Ureter (tissue), 1 donor: ENCODE results near the gene ZBTB47. TPM values are rescaled to one million over a fixed set of nuclear protein-coding genes. Genes with fewer than 3 reads are reported as not detected.

Source experiments
- DNase-seq: peaks from one replicate; pipeline ENCODE4 v3.0.0-alpha.2; 2020; ENCODE audit warnings: low spot score
- total RNA-seq: library from RNA; stranded (reverse); gene quantifications from one replicate; pipeline ENCODE4 v1.2.4, GENCODE V29; 2023
- donor health status: DM: yes; HTN: yes; CAD: no.

Gene ZBTB47
- total RNA-seq, 1 donor from 2014 or later: 32.1 TPM

- peak; percentile 18 for DNase-seq
These were observed 46.0 kb downstream of the ZBTB47 start for GRCh38 chr3:42699511-42699971.

DNA sequence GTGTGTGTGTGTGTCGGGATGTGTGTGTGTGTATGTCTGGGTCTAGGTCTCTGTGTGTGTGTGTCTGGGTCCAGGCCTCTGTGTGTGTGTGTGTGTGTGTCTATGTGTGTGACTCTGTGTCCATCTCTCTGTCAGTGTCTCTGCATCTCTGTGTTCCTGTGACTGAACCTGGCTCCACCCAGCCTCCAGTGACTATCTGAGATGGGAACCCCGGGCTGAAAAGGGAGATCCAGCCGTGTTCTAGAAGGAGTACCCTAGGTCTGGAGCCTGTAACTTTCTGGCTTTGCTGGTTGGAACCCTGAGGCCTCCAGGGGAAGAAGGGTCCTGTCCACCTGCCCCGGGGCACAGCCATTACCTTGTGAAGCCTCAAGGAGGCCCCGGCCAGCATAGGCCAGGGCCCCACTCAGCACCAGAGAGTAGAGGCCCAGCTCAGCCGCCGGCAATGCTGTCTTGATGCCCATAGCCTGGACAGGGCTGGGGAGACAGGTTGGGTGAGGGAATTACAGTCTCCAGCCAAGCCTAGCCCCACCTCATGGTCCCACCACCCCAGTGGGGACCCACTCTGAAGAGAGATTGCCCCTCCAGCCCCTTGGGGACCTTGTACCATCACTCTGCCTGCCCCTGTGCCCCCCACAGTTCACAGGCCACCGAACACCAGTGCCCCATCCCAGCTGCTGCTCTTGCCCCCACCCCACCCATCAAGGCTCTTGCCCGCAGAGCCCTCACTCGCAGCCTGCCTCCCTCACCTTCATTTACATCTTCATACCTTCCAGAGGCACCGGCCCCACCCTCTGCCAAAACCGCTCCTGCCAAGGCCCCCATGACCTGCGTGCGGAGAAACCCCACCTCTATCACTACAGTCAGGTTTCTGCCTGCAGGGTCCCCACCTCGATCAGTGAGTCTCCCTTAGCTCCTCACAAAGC, 47.1 kb downstream of the ZBTB47 start:
- peak; percentile 38 for DNase-seq

GRCh38 chr3:42701371-42702065, 48.0 kb downstream of the ZBTB47 start:
- peak; percentile 62 for DNase-seq

DNA sequence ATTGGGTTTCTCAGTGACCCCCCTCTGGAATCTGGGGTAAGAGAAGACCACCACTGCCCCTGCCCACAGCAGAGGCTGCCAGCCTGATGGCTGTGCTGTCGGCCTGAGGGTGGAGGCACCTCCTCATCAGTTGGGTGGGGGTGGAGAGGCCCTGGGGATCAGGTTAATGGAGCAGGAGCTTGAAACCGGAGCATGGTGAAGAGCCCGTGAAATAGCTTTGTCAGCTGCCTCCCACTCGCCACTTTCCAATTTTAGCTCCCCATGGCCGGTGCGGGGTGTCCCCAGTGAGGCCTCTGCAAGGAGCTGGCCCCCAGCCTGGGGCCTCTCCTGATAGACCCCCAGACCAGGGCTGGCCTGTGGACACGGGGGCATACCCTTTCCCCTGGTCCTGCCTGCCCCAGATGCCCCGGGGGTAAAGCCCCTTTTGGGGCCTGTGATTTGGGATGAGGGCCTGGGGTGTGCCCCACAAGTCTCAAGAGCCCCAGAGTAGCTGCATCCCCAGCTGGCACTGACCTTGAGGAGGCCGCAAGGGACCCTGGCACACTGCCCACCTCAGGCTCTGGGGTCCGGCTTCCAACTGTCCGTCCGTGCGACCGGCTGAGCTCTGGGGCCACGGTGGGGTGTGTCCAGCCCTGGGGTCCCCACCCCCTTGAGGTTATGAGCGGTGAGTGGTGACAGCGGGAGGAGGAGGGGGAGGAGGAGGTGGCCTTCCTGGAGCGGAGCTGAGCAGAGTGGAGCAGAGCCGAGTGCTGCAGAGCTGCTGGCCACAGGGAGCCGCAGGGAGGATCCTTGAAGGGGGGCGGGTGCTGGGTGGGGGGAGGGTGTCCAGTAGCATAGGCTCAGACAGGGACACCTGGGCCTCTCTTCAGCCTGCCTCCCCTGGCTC, 48.8 kb downstream of the ZBTB47 start, which contains the start of gene HHATL:
HHATL (minus strand) TSS at position 733 of the 886 bp plus-strand sequence. CDS start 1,972 bp downstream, outside the sequence.
- DNase-seq: peak; percentile 44

DNA sequence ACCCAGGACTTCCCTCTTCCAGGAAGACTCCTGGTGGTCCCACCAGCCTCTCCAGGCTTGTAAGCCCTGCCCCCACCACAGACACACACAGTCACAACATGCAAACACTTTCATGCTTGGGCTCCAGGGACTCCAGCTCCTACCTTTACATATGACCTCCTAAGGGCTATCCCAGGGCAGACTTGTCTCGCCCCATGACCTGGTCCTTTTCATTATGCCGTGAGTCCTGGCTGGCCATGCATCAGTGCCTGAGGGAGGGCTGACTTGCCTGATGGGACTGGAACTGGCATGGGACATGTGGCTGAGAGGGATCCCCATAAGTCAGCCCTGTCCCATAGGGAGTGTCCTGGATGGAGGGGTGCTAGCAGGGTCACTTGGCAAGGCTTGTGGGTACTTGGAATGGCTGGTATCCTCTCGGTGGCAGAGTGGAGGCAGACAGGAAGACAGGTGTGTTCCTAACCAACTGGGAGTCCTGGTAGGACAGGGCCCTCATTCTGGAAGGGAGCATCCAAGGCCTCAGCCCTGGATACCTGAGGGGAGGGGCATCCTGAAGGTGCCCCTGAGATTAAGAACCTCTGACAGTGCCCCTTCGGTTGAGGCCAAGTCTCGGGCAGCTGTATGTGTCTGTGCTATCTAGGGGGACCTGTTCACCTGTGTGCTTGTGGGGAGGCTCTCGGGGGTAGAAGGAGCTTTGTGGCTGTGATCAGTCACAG, 49.6 kb downstream of the ZBTB47 start:
- peak; percentile 36 for DNase-seq

- DNase-seq: peak; percentile 23
These were observed 50.2 kb downstream of the ZBTB47 start for GRCh38 chr3:42703695-42704025.

- DNase-seq: peak; percentile 38
These were observed 50.8 kb downstream of the ZBTB47 start for GRCh38 chr3:42704136-42704841.

DNA sequence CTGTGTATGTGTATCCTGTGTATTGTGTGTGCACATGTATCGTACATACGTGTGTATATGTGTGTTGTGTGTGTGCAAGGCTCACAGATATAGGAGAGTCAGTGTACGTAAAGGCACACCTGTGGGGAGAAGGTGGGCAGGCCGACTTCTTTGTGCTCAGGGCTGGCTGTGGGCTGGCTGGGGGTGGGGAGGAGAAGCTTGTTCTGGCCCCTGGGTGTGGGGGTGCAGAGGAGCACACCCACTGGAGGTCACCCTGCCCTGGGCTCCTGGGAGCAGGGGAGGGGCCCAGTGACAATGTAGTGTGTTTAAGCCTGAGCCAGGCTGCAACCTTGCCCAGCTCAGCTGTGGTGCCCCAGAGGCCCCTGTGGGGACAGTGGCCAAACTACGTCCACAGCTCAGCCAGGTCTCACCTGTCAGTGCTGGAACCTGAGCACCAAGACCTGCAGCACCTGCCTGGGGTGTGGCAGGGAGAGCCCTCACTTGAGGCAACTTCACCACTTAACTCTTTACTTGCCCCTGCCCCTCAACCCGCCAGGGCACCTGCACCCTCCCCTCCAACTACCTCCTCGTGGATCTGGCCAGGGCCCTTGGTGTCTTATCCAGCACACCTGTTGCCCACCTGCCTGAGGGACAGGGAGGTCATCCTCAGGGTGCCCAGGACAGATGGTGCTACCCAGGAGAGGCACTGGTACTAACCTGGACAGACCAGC, 51.7 kb downstream of the ZBTB47 start:
- peak; percentile 32 for DNase-seq

DNA sequence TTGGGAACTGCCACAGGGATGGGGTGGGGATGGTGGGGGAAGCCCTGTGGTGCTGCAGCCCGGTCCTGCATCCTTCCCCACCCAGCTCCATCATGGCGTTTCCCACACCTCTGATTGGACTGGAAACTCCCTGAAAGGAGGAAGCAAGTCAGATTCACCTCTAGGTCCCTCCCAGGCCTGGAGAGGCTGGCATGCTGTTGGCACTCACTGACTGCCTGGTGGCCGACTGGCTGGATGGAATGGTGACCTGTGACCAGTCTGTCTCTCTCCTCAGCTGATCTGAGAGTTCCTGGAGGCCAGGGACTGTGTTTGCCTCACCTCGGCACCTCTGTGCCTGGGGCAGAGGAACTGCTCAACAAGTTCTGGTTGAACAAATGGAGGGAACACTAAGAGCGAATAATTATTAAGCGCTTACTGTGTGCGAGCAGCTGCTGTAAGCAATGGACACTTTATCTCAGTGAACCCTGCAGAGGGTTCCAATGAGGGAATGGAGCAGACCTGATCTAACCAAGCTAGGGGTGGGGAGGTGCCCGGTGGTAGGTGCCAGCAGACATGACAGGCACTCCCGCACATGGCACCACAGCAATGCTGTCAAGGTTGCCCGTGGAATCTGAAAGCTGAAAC, 52.6 kb downstream of the ZBTB47 start:
- peak; percentile 38 for DNase-seq

GRCh38 chr3:42706721-42707619, 53.5 kb downstream of the ZBTB47 start:
- peak; percentile 23 for DNase-seq

DNA sequence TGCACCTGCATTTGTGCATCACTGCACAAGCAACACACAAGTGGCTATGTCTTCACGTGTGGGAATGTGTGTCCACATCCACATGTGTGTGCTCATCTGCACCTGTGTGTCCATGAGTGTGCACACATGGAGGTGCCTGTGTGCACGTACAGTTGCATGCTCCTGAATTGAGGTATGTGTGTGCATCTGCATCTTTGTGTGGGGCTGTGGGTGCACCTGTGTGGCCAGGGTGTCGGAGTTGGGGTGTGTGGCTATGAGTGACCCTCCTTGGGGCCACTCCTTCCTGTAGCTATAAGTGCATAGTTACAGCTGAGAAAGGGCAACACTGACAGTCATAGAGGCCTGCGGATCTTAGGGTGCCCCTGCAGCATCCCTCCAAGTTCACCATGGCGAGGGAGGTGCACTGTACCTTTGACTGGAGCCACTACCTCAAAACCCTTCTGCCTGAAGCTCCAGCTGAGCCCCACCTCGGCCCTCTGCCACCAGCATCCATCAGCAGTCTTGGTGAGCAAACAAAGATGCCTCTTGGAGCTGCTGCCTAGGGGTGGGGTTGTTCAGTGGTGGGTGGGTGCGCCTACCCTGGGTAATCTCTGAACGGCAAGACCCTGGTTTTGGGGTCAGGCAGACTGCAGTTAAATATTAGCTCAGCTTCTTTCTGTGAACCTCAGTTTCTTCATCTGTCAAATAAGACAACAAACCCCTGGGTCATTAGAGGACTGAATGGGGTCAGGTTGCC, 54.3 kb downstream of the ZBTB47 start:
- DNase-seq: peak; percentile 31

DNA sequence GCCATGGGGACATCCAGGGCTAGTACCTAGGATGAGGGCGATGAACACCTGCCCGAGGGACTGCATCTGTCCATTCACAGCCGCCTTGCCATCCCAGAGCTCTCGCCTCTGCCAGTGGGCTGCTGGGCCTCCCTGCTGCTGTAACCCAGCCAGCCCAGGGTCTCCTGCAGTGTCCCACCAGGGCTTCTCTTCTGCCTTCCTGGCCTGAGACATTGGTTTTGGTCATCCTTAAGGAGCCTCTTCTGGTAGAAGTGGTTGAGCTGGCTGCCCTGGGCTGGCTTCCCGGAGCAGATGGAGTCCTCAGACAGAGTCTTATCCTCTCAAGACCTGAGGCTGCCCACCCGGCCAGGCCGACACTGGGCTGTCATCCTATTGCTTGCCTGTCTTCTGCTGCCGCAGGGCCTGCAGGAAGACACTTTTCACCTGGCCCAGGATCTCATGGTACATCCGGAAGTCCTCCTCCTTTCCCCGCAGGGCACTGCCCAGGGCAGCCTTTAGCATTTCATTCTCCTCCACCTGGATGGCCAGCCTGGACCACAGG, 55.2 kb downstream of the ZBTB47 start:
- DNase-seq: peak; percentile 39

GRCh38 chr3:42709621-42710020, 56.1 kb downstream of the ZBTB47 start:
- DNase-seq: peak; percentile 15

DNA sequence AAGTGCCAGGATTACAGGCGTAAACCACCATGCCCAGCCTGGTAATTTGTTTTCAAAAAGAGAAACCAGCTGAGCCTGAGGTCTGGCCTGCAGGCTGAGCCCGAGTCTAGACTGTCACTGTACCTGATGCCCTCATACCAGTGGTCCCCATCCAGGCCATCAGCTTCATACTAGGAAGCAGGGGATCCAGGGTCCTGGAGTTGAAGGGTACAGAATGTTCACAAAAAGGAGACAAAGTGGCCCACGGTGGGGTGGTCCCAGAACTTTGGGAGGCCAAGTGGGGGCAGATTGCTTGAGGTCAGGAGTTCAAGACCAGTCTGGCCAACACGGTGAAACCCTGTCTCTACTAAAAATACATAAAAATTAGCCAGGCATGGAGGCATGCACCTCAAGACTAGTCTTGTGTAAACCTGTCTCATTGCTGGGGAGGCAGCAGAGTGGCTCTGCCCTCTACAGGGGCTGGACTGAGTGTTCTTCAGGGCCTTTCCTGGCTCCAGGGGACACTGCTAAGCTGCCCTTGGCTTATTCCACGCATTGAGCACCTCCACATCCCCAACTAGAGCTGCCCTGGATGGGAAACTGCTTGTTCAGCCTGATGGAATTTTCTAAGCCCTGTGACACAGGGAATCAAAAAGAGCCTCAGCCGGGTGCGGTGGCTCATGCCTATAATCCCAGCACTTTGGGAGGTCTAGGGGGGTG, 57.0 kb downstream of the ZBTB47 start:
- peak; percentile 24 for DNase-seq

DNA sequence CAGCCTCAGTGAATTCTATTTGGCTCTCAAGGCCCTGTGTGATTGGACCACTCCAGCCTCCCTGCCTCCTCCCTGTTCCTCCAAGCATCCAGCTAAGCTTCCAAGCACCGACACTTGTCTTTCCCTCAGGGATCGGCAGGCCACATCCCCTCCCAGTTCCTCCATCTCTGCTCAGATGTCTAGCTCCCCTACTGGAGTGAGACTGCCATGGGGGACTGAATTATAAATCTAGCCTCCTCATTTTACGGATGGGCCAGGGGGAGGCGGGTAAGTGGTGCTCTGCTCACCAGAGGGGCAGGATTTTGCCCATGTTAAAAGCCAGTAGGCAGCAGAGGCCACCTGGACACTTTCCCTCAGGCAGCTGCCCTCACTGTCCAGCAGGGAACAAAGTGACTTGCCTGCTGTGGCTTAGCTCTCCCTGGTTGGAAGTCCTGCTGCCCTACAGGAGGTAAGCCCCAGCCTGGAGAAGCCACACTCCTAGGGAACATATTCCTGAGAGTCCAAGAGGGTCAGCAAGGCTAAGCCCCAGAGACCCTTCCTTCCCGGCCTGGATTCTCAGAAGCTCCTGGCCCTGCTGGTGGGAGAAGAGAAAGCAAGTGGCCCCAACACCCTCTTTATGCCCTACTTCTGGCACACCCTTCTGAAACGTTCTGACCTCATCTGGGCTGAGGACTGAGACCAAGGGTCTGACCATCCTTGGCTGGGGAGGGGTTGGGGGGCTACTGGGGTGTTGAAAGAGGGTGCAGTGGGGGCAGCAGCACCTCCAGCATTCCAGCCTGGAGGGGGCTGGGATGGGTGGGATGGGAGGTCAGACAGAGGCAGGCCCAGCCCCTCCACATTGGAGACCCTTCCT, 58.2 kb downstream of the ZBTB47 start:
- DNase-seq: no peak

DNA sequence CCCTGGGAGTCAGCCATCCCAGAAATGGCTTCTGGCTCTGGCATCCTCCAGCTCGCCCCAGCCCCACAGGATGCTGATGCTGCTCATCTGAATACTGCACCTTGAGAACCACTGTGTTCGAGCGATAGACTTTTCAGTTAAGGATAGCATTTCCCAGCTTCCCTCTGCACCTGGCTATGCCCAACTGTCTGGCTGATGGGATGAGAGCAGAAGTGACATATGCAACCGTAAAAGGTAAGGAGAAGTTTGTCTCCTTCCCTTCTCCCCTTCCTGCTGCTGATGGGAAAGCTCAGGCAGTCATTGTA, 58.8 kb downstream of the ZBTB47 start:
- peak; percentile 26 for DNase-seq
